ENCODE measurements around the gene GPR55. TPM values are rescaled to one million over a fixed set of nuclear protein-coding genes. Genes with fewer than 3 reads are reported as not detected.

GPR55 gene
- total RNA-seq, 8 experiments from 2014 or later = 0.05 to 0.90 (median 0.23) TPM

DNA sequence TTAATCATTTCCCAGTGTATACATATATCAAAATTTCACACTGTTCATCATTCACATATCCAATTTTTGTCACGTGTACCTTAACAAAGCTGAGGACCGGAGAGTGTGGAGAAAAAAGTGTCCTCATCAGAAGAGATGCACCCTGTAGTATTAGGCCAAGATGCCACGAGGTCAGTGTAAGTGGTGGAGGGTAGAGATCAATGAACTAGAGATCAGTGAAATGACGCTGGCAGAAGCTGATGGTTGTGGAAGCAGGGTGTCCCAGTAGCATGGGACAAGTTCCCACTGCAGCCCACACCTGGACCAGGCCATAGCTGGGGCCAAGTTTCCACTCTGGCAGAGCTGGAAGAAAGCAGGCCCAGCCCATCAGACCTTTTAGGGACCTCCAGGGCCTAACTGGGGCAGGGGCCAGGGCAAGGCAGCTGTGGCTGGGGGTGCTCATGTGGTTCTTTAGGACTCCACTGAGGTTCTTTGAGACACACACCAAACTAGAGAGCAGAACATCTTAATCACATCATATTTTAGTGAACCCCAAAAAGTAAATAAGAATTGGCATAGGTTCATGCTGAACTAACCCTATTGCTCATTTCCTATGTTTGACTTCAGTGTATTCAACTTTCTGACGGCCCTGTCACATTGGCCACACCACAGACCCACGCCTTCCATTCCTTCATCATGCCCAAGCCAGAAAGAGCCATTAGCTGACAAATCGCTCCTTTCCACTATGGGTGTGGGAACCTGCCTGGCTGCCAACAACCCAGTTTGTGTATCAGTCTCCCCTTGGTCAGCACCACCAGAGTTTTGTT lies 21.6 kb upstream of the GPR55 start:
- in situ Hi-C loops (cut with MboI; ENCODE audit: low pct_unique_long_range_greater_than_20kb in 2 of 9, low sequenced_read_pairs in 9 of 9, unreplicated experiment in 9 of 9) = no loop called here
- 40 to 100% (median 83%) methylated on average over 1 to 5 of the region's 7 CpGs; no CpG with 5 or more reads in 2 of the 10 experiments for WGBS, 10 experiments
- no peak overlapping the region for H3K27ac ChIP-seq
- no peak for ATAC-seq (replicated peaks in 6 of 8)
- H3K4me3 ChIP-seq = no peak overlapping the region
- H3K4me1 ChIP-seq (replicated peaks in 1 of 2) = no peaks in the 10 kb centered on the region

DNA sequence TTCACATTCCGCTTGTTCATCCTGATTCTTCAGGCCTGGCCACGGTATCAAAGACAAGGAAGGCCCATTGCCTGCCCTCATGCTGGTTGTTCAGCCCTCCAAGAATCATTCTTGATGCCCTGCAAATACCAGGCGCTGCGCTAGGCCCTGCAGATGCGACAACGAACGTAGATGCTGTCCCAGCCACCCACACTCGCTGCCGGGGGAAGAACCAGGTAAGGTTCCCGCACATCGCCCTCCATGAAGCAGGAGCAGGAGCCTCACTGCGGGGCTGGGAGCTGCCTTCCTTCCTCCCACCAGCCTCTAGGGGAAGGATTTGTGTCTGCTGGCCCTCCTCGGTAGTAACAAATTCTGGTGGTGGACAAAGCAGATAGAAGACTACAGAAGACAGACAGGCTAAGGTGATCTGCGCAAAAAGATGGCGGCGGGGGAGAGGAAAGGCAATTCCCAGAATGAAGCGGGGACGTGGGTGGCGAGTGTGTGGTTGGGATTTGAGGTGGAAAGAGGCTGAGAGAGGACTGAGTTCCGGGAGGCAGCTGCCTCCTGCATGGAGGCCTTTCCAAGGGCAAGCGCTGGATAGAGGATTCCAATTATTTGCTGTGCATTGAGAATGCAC lies 19.8 kb upstream of the GPR55 start:
- no peak overlapping the region for H3K4me3 ChIP-seq

DNA sequence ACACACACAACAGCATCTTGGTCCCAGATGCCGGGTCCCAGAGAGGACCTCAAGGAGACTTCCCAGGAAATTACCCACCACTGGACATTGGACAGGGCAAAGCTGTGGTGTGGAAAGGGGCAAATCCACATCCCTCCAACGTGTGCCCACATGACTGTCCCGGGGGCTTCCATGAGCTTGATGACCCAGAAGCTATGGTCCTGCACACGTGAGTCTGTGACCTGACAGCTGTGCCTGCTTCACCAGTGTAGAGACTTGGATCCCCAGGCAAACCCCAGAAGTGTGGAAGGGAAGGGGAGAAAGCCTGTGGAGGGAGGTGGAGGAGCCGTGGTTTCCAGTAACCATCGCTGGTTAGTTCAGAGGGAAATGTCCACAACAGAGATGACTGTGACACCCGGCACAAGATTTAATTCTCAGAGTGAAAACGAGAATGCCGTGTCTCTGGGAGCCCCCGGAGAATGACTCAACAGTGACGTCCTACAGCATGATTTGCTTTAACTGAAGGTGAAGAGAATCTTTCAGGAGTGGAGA lies 19.1 kb upstream of the GPR55 start:
- Histone ChIP-seq H3K4me3 (no peak overlapping the region), H3K4me1 (replicated peaks in 1 of 2) (no peaks in the 10 kb centered on the region), H3K27ac (no peak overlapping the region)
- WGBS, 10 experiments = 0 to 92% (median 81%) methylated on average over 1 to 7 of the region's 11 CpGs; no CpG with 5 or more reads in 3 of the 10 experiments
- in situ Hi-C loops (cut with MboI; ENCODE audit: low pct_unique_long_range_greater_than_20kb in 2 of 9, low sequenced_read_pairs in 9 of 9, unreplicated experiment in 9 of 9) = no loop called here
- ATAC-seq (replicated peaks in 6 of 8) = peak in 1 of 8 experiments; percentile 7

More for the DNA sequence above, 19.8 kb upstream of the GPR55 start:
- Histone ChIP-seq H3K4me1 (replicated peaks in 1 of 2) (no peaks in the 10 kb centered on the region), H3K27ac (no peak overlapping the region)
- no peak for ATAC-seq (replicated peaks in 6 of 8)
- 80 to 98% (median 86%) methylated on average over 1 to 10 of the region's 21 CpGs; no CpG with 5 or more reads in 3 of the 10 experiments for WGBS, 10 experiments
- in situ Hi-C loops (cut with MboI; ENCODE audit: low pct_unique_long_range_greater_than_20kb in 2 of 9, low sequenced_read_pairs in 9 of 9, unreplicated experiment in 9 of 9) = no loop called here

DNA sequence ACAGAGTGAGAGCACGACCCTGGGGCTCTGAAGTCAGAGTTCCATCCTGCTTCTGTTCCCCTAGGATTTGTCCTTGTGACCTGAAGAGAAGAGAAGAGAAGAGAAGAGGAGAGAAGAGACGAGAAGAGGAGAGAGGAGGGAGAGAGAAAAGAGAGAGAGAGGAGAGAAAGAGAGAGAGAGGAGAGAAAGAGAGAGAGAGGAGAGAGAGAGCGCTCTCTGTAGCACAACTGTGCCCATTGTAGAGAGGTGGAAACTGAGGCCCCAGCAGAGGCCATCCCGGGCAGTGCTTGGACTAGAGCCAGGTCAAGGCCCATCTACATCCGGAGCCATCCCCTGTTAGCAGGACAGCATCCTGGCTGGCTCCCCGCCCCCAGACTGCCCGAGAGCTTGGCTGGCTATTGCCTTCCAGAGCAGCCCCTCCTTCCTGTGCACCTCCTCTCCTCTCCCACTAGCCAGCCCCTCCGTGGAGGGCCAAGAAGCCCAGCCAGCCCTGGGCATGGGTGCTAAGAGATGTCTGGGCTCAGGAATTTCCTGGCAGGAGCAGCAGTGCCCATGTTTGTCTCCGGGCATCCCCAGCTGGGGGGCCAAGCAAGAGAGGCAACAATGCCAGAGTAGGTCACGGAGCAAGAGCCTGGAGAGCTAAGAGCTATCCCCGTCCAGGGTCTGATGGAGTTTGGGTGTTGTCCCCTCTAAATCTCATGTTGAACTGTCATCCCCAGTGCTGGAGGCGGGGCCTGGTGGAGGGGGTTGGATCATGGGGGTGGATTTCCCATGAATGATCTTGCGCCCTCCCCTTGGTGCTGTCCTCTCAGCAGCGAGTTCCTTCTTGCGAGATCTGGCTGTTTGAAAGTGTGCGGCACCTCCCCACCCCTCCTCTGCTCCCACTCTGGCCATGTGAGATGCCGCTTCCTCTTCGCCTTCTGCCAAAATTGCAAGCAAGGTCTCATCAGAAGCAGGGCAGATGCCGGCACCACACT lies 18.2 kb upstream of the GPR55 start:
- Histone ChIP-seq H3K4me1 (replicated peaks in 1 of 2) (no peaks in the 10 kb centered on the region), H3K4me3 (no peak overlapping the region), H3K27ac (no peak overlapping the region)
- peak in 5 of 8 experiments; percentile 33 to 96 (median 78) for ATAC-seq (replicated peaks in 6 of 8)
- in situ Hi-C loops (cut with MboI; ENCODE audit: low pct_unique_long_range_greater_than_20kb in 2 of 9, low sequenced_read_pairs in 9 of 9, unreplicated experiment in 9 of 9) = no loop called here
- 13 to 84% (median 74%) methylated on average over 1 to 7 of the region's 19 CpGs for WGBS, 10 experiments

DNA sequence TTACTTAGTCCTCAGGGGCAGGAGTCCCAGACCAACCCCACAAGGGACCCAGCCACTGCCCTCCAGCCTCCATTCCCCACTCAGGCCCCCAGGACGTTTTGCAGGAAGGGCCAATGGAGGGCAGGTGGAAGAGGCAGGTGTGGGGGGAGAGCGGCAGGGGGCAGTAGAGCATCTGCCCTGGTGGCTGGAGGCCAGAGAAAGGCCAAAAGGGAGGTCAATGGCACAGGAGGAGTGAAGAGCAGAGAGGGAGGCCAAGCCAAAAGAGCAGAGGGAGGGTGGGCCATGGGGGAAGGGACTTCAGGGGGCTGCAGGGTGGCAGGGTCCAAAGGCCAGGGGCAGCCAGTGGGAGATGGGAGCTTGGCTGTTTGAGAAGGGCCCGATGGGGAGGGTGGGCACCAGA lies 17.3 kb upstream of the GPR55 start:
- Histone ChIP-seq H3K27ac (no peak overlapping the region), H3K4me3 (no peak overlapping the region), H3K4me1 (replicated peaks in 1 of 2) (no peaks in the 10 kb centered on the region)
- in situ Hi-C loops (cut with MboI; ENCODE audit: low pct_unique_long_range_greater_than_20kb in 2 of 9, low sequenced_read_pairs in 9 of 9, unreplicated experiment in 9 of 9) = no loop called here
- WGBS, 10 experiments = no CpG with 5 or more reads among the region's 3 CpGs
- ATAC-seq (replicated peaks in 6 of 8) = no peak

DNA sequence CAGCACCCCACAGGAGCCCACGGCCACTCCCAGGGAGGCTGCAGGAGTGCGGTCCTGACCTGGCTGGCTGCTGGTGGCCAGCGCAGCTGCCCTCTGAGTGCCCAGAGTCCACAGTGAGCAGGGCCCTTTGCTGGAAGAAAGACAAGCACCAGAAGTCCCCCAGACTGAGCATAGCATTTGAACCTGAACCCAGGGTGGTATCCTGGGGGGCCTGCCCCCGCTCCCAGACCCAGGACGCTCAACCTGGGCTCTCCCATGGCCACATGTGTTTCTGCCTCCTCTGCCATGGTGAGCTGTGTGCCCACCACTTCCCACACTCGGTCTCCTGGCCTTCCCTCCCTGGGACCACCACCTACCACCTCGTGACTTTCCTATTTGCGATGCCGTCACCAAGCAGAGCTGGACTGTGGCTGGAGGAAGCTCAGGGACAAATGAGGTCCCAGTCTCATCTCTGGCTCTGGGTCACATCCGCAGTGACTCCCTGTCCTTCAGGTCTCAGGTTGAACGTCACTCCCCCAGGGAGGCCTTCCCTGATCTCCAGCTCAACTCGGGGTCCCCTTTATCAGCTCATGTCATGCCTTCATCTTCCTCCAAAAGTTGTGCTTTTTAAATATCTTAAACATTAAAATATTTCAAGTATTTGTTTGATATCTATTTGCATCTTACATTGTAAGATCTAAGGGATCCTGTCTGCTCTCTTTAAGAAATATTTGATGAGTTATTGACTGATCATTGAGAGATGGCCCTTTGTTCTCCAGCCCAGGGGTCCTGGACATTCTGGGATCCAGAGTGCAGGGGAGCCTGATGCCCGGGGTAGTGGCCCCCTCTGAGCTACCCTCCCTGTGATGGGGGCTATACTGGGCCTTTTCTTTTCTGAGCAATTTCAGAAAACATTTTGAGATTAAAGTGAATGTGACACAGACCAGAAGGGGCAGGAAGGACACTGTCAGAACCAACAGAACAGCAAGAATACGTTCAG lies 16.4 kb upstream of the GPR55 start:
- 24 to 96% (median 65%) methylated on average over 2 to 6 of the region's 14 CpGs; no CpG with 5 or more reads in 1 of the 10 experiments for WGBS, 10 experiments
- no peak for ATAC-seq (replicated peaks in 6 of 8)
- H3K4me1 ChIP-seq (replicated peaks in 1 of 2) = no peaks in the 10 kb centered on the region
- no peak overlapping the region for H3K4me3 ChIP-seq
- in situ Hi-C loops (cut with MboI; ENCODE audit: low pct_unique_long_range_greater_than_20kb in 2 of 9, low sequenced_read_pairs in 9 of 9, unreplicated experiment in 9 of 9) = no loop called here
- H3K27ac ChIP-seq = no peak overlapping the region

DNA sequence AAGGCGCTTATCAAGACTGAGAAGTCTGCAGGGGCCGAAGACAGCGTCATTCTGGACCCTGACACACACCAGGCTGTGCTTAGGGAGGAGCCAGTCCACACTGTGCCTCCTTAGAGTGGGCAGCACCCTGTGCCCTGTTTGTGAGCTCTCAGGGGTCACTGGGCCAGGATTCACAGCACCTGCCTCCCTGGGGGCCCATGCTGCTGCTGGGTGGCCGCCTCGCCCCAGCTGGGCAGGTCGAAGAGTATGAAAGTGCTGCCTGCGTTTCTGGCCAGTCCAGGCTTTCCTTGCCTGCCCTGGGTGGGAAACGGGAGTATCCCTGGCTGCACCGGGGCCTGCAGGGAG lies 15.4 kb upstream of the GPR55 start:
- in situ Hi-C loops (cut with MboI; ENCODE audit: low pct_unique_long_range_greater_than_20kb in 2 of 9, low sequenced_read_pairs in 9 of 9, unreplicated experiment in 9 of 9) = no loop called here
- 20 to 100% (median 60%) methylated on average over 1 to 3 of the region's 9 CpGs; no CpG with 5 or more reads in 5 of the 10 experiments for WGBS, 10 experiments
- ATAC-seq (replicated peaks in 6 of 8) = no peak

DNA sequence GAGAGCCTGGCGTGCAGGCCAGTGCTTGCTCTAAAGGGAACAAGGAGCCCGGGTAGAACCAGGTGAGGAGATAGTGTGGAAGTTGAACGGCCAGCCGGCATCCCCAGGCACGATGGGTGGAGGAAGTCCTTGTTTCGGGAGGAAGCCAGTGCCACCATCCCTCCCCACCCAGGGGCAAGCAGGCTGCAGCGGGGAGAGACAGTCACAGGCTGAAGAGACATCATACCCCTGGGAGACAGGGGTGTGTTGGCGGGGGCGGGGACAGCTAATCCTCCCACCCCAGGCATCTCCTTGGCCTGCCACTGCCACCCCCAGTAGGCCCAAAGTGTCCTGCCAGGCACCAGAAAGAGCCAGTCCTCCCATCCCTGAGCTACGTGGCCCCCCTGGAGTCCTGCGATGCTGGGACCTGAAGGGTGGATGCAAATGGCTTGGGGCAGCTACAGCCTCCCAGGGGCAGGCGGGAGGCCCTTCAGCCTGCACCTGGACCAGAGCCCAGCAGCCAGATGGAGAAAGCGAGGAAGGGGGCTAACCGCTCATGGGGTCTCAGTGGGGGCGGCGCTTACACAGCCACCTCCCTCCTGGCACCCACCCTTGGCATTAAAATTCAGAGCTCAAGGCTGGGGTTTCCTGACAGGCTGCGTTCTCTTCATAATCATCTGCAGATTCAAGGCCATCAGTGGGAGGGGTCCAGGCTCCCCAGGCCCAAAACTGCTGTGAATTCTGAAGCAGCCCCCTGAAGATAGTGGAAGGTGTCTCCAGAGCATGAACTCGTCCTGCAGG lies 14.8 kb upstream of the GPR55 start:
- Histone ChIP-seq H3K4me1 (replicated peaks in 1 of 2) (no peaks in the 10 kb centered on the region), H3K4me3 (no peak overlapping the region), H3K27ac (no peak overlapping the region)
- no peak for ATAC-seq (replicated peaks in 6 of 8)
- in situ Hi-C loops (cut with MboI; ENCODE audit: low pct_unique_long_range_greater_than_20kb in 2 of 9, low sequenced_read_pairs in 9 of 9, unreplicated experiment in 9 of 9) = no loop called here
- WGBS, 10 experiments = 0 to 100% (median 88%) methylated on average over 1 to 9 of the region's 18 CpGs; no CpG with 5 or more reads in 4 of the 10 experiments

More for the DNA sequence above, 15.4 kb upstream of the GPR55 start:
- Histone ChIP-seq H3K27ac (no peak overlapping the region), H3K4me3 (no peak overlapping the region), H3K4me1 (replicated peaks in 1 of 2) (no peaks in the 10 kb centered on the region)

DNA sequence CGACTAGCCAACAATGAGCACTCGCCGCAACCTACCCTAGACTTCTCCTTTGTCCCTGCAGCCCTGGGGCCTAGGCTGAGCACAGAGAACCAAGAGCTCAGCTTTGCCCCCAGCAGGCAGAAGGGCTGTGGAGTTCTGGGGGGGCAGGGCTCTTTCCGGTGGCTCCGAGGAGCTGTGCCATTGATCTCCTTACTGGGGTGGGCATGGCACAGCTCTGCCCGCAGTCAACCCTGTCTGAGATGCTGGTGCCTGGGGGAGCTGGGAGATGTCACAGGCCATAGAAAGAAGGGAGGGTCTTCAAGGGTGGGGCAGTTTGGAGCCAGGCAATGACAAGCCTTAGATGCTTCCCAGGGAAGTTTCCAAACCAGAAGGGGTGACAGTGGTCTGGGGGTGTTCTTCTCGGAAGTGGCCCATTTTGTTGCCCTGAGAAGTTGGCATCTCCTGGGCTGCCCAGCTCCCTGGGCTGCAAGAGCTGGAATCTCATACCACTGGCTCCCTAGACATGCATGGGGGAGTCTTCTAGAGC lies 14.1 kb upstream of the GPR55 start:
- 75% methylated on average over 1 of the region's 7 CpGs; no CpG with 5 or more reads in 9 of the 10 experiments for WGBS, 10 experiments
- ATAC-seq (replicated peaks in 6 of 8) = no peak
- in situ Hi-C loops (cut with MboI; ENCODE audit: low pct_unique_long_range_greater_than_20kb in 2 of 9, low sequenced_read_pairs in 9 of 9, unreplicated experiment in 9 of 9) = no loop called here
- H3K27ac ChIP-seq = no peak overlapping the region
- no peak overlapping the region for H3K4me3 ChIP-seq
- H3K4me1 ChIP-seq (replicated peaks in 1 of 2) = no peaks in the 10 kb centered on the region

DNA sequence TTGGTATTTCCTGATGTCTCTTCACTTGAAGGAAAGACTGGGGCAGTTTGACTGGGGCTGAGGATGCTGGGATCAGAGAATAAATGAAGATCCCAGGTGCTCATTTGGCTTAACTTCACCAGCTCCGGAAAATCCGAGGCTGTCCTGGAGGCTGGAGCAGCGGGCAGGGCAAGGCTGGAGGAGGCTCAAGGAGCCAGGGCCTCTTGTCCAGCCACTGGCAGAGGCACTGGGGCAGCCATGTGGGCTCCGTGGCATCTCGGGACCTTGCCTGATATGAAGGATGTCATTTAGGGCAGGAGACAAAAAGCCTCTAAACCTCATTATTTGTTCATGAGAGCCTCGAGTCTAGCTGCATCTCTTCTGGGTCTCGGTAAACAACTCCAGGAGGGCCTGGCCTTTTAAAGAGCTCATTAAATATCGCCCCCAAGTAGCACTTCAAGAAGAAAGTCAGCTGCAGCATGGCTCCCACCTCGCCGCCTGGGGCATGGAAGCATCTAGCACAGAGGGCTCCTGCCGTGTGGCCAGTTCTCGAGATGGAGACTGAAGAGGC lies 13.5 kb upstream of the GPR55 start:
- in situ Hi-C loops (cut with MboI; ENCODE audit: low pct_unique_long_range_greater_than_20kb in 2 of 9, low sequenced_read_pairs in 9 of 9, unreplicated experiment in 9 of 9) = no loop called here
- Histone ChIP-seq H3K4me3 (no peak overlapping the region), H3K4me1 (replicated peaks in 1 of 2) (peaks cover 0 to 4% of the 10 kb centered on the region in 2 donors), H3K27ac (no peak overlapping the region)
- 0 to 91% (median 75%) methylated on average over 1 to 8 of the region's 12 CpGs; no CpG with 5 or more reads in 3 of the 10 experiments for WGBS, 10 experiments
- ATAC-seq (replicated peaks in 6 of 8) = no peak

DNA sequence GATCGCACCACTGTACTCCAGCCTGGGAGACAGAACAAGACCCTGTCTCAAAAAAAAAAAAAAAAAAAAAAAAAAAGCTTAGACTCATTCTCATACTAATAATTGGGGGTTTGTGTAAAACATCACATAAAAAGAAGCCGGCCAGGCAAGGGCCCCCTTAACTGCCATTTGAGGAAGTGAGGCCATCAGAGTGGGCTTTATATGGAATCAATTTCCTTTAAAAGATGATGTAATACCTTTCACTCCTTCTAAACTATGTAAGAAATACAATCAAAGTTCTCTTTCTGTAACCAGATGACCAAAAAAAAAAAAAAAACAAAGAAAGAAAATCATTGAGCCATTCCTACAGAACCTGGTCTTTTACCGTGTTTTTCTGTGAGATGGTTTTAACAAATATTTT lies 13.1 kb upstream of the GPR55 start:
- in situ Hi-C loops (cut with MboI; ENCODE audit: low pct_unique_long_range_greater_than_20kb in 2 of 9, low sequenced_read_pairs in 9 of 9, unreplicated experiment in 9 of 9) = no loop called here
- WGBS, 10 experiments = 0 to 100% (median 89%) methylated on average over 1 to 3 of the region's 3 CpGs
- no peak overlapping the region for H3K27ac ChIP-seq
- H3K4me1 ChIP-seq (replicated peaks in 1 of 2) = peaks cover 0 to 9% of the 10 kb centered on the region in 2 donors
- no peak overlapping the region for H3K4me3 ChIP-seq
- no peak for ATAC-seq (replicated peaks in 6 of 8)
